Uterus (tissue), 2 donors: ENCODE data around the gene COX6B1.

ENCODE experiments used
- CTCF ChIP-seq, 4 experiments: fragments of 200-600 bp in 2 of 4; fragments of 450-650 bp in 2 of 4; sonication (generic) in 2 of 4; IDR thresholded peaks; one replicate each; pipeline ENCODE4 v1.5.1; 2016 to 2019; ENCODE audit warnings: antibody characterized with exemption in 4 of 4, mild to moderate bottlenecking in 2 of 4, moderate library complexity in 1 of 4
- POLR2A ChIP-seq, 2 donors: fragments of 450-650 bp; IDR thresholded peaks; one replicate each; pipeline ENCODE4 v1.6.1; 2016; ENCODE audit warnings: antibody characterized with exemption in 2 of 2, mild to moderate bottlenecking in 1 of 2, moderate library complexity in 1 of 2

GRCh38 chr19:35642798-35643254 is 5.3 kb upstream of the COX6B1 start:
- no peak for TF ChIP-seq POLR2A (IDR thresholded peaks at IDR 0.05)
- no peak for TF ChIP-seq CTCF (IDR thresholded peaks at IDR 0.05)
